Tibial nerve (tissue), 4 donors: ENCODE data around the gene WDR82. TPM values are rescaled to one million over a fixed set of nuclear protein-coding genes. Genes with fewer than 3 reads are reported as not detected.

Experiments
- DNase-seq, 2 donors: peaks; one replicate each; pipeline ENCODE4 v3.0.0-alpha.2; 2019; ENCODE audit warnings: low spot score in 2 of 2
- H3K27ac ChIP-seq, 4 donors: fragments of 200-600 bp; sonication (generic) in 3 of 4; one replicate each; pipeline ENCODE4 v1.5.1; 2017 to 2019; ENCODE audit warnings: mild to moderate bottlenecking in 1 of 4
- H3K27me3 ChIP-seq, 2 donors: fragments of 200-600 bp; sonication (generic) in 1 of 2; one replicate each; pipeline versions ENCODE4 v1.5.1 to v1.6.0; 2017 to 2019
- H3K36me3 ChIP-seq, 3 donors: fragments of 200-600 bp; sonication (generic); one replicate each; pipeline ENCODE4 v1.5.1; 2018 to 2019
- H3K4me1 ChIP-seq, 4 donors: fragments of 200-600 bp; sonication (generic) in 3 of 4; one replicate each; pipeline ENCODE4 v1.5.1; 2017 to 2019
- H3K4me3 ChIP-seq, 4 donors: fragments of 200-600 bp; sonication (generic) in 3 of 4; one replicate each; pipeline ENCODE4 v1.5.1; 2017 to 2019; ENCODE audit warnings: mild to moderate bottlenecking in 1 of 4, moderate library complexity in 1 of 4
- H3K9me3 ChIP-seq, 4 donors: fragments of 200-600 bp; sonication (generic) in 3 of 4; one replicate each; pipeline ENCODE4 v1.5.1; 2017 to 2019
- EP300 ChIP-seq, 2 donors: sonication (generic); formaldehyde crosslinking; IDR thresholded peaks; one replicate each; pipeline ENCODE4 v1.6.1; 2017; ENCODE audit warnings: antibody characterized with exemption in 2 of 2, mild to moderate bottlenecking in 1 of 2
- POLR2A ChIP-seq, 2 donors: fragments of 450-650 bp; IDR thresholded peaks; one replicate each; pipeline ENCODE4 v1.6.1; 2017; ENCODE audit warnings: antibody characterized with exemption in 2 of 2, mild to moderate bottlenecking in 2 of 2, moderate library complexity in 2 of 2
- WGBS, 2 donors: methylation state at CpG; one replicate each; pipeline ENCODE4 v1.1.5; 2018; 5-methylcytosine and 5-hydroxymethylcytosine counted together
- total RNA-seq, 4 donors: library from RNA; depleted of rRNA; stranded (reverse); fragments of >200 nt; gene quantifications; one replicate each; pipeline ENCODE4 v1.1.0, GENCODE V29; 2016
- TF ChIP-seq, protein P1 (sequence below), 5 experiments: fragments of 200-600 bp in 3 of 5; fragments of 450-650 bp in 2 of 5; sonication (generic) in 3 of 5; IDR thresholded peaks; one replicate each; pipeline ENCODE4 v1.5.1; 2016 to 2019; ENCODE audit warnings: antibody characterized with exemption in 5 of 5, mild to moderate bottlenecking in 3 of 5, moderate library complexity in 2 of 5

WDR82 gene
- total RNA-seq, 4 donors from 2014 or later = 42.1 to 52.9 (median 48.6) TPM

- Histone ChIP-seq H3K9me3 (no peaks in the 10 kb centered on the region), H3K4me1 (peaks cover 0 to 36% (median 4%) of the 10 kb centered on the region in 4 donors), H3K27ac (no peak overlapping the region), H3K4me3 (no peak overlapping the region), H3K36me3 (peaks cover 0 to 84% (median 25%) of the 10 kb centered on the region in 3 donors), H3K27me3 (no peaks in the 10 kb centered on the region)
- DNase-seq = no peak
- TF ChIP-seq POLR2A (IDR thresholded peaks at IDR 0.05) = no peak
- TF ChIP-seq, protein P1, sequence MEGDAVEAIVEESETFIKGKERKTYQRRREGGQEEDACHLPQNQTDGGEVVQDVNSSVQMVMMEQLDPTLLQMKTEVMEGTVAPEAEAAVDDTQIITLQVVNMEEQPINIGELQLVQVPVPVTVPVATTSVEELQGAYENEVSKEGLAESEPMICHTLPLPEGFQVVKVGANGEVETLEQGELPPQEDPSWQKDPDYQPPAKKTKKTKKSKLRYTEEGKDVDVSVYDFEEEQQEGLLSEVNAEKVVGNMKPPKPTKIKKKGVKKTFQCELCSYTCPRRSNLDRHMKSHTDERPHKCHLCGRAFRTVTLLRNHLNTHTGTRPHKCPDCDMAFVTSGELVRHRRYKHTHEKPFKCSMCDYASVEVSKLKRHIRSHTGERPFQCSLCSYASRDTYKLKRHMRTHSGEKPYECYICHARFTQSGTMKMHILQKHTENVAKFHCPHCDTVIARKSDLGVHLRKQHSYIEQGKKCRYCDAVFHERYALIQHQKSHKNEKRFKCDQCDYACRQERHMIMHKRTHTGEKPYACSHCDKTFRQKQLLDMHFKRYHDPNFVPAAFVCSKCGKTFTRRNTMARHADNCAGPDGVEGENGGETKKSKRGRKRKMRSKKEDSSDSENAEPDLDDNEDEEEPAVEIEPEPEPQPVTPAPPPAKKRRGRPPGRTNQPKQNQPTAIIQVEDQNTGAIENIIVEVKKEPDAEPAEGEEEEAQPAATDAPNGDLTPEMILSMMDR (IDR thresholded peaks at IDR 0.05) = no peak
- no peak for TF ChIP-seq EP300 (IDR thresholded peaks at IDR 0.05)
- WGBS, 2 donors = 84 to 89% methylated on average over 6 of the region's 6 CpGs
Observed at GRCh38 chr3:52230461-52230860, 48.0 kb downstream of the WDR82 start.

DNA sequence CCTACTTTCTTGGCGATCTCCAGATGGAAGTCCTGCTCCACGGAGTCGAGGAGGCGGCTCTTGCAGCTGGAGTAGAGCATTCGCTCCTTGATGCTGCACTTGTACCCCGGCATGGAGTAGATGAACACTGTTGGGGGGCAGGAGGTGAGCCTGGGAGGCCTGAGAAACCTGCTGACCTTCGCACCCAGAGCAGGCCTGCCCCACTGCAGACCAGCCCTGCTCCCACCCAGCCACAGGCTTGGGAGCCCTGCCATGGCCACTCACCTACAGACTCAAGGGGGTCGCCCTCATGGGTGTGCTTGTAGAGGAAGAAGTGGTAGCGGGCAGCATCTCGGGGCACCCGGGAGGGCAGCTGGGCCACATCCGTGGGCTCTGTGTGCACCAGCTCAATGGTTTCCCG is 48.8 kb downstream of the WDR82 start:
- no peak for DNase-seq
- no peaks in the 10 kb centered on the region for H3K27me3 ChIP-seq
- no peak overlapping the region for H3K4me3 ChIP-seq
- no peaks in the 10 kb centered on the region for H3K9me3 ChIP-seq
- H3K36me3 ChIP-seq = peaks cover 0 to 77% (median 25%) of the 10 kb centered on the region in 3 donors
- H3K27ac ChIP-seq = no peak overlapping the region
- H3K4me1 ChIP-seq = peaks cover 0 to 28% (median 3%) of the 10 kb centered on the region in 4 donors
- TF ChIP-seq, protein P1 (IDR thresholded peaks at IDR 0.05) = no peak
- no peak for TF ChIP-seq POLR2A (IDR thresholded peaks at IDR 0.05)
- TF ChIP-seq EP300 (IDR thresholded peaks at IDR 0.05) = no peak
- 90 to 91% methylated on average over 13 of the region's 13 CpGs for WGBS, 2 donors

DNA sequence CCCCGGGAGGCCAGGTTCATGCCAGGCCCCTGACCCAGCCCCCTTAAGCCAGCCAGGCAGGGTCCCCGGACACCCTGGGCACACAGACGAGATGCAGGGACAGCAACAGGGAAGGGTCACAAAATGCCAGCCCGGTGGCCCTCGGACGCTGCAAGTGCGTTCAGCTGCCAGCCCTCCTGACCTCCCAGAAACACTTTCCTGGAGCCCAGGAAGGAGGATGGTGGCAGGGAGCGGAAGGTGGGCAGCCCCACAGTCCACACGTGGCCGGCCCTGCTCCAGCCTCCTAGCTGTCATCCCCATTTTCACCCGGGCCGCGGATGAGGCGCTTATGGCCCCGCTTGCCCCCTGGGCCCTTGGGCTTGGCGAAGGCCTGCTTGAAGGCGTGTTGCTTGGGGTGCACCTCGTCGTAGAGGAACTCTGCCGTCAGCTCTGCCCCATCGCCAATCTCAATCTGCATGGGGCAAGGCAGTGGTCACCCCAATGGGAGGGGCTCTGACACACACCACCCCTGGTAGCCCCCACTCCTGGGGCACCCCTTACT is 49.6 kb downstream of the WDR82 start:
- WGBS, 2 donors = 80 to 82% methylated on average over 21 of the region's 21 CpGs
- no peak overlapping the region for H3K4me3 ChIP-seq
- peaks cover 0 to 68% (median 25%) of the 10 kb centered on the region in 3 donors for H3K36me3 ChIP-seq
- no peaks in the 10 kb centered on the region for H3K27me3 ChIP-seq
- no peaks in the 10 kb centered on the region for H3K9me3 ChIP-seq
- peaks cover 0 to 23% (median 3%) of the 10 kb centered on the region in 4 donors for H3K4me1 ChIP-seq
- H3K27ac ChIP-seq = no peak overlapping the region
- no peak for DNase-seq
- TF ChIP-seq, protein P1 (IDR thresholded peaks at IDR 0.05) = no peak
- TF ChIP-seq EP300 (IDR thresholded peaks at IDR 0.05) (no peak), POLR2A (IDR thresholded peaks at IDR 0.05) (no peak)

DNA sequence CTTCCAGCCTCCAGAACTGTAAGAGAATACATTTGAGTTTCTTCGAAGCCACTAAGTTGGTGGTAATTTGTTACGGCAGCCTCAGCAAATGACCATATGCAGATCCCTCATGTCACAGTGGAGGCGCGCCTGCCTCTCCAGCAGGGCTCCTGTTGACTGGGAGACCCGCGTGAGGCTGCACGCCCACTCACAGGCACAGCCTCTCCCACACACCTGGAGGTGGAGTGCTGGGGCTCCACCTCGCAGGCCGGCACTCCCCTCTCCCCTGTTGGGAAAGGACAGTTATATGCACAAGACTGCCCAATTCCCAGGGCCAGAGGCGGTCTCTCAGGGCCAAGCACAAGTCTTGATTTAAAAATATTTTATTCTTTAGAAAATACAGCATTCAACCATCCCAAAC is 50.2 kb downstream of the WDR82 start:
- no peak overlapping the region for H3K27ac ChIP-seq
- H3K9me3 ChIP-seq = no peaks in the 10 kb centered on the region
- 79 to 88% methylated on average over 10 of the region's 10 CpGs for WGBS, 2 donors
- TF ChIP-seq, protein P1 (IDR thresholded peaks at IDR 0.05) = no peak
- TF ChIP-seq EP300 (IDR thresholded peaks at IDR 0.05) (no peak), POLR2A (IDR thresholded peaks at IDR 0.05) (no peak)
- DNase-seq = no peak
- no peak overlapping the region for H3K4me3 ChIP-seq
- no peaks in the 10 kb centered on the region for H3K27me3 ChIP-seq
- peaks cover 0 to 64% (median 25%) of the 10 kb centered on the region in 3 donors for H3K36me3 ChIP-seq
- H3K4me1 ChIP-seq = peaks cover 0 to 21% (median 3%) of the 10 kb centered on the region in 4 donors

GRCh38 chr3:52227766-52228165 is 50.7 kb downstream of the WDR82 start:
- peaks cover 0 to 16% (median 3%) of the 10 kb centered on the region in 4 donors for H3K4me1 ChIP-seq
- H3K27me3 ChIP-seq = no peaks in the 10 kb centered on the region

More at GRCh38 chr3:52227766-52228165, 50.7 kb downstream of the WDR82 start:
- Histone ChIP-seq H3K36me3 (peaks cover 0 to 59% (median 25%) of the 10 kb centered on the region in 3 donors), H3K9me3 (no peaks in the 10 kb centered on the region), H3K27ac (no peak overlapping the region), H3K4me3 (no peak overlapping the region)
- DNase-seq = no peak
- no peak for TF ChIP-seq EP300 (IDR thresholded peaks at IDR 0.05)
- TF ChIP-seq POLR2A (IDR thresholded peaks at IDR 0.05) = no peak
- TF ChIP-seq, protein P1 (IDR thresholded peaks at IDR 0.05) = no peak
- WGBS, 2 donors = 73 to 75% methylated on average over 5 to 7 of the region's 7 CpGs
